Coronary artery (tissue), 2 donors: ENCODE data around the gene DOK3.
"Not testable (repeated sequence)": the region's sequence is repeated elsewhere in the genome, so short reads cannot be mapped to it uniquely, and the experiment has no call there.

Experiments
- DNase-seq: peaks from one replicate; pipeline ENCODE4 v3.0.0-alpha.2; 2017; ENCODE audit warnings: low spot score
- H3K27ac ChIP-seq, 2 donors: fragments of 200-600 bp; sonication (generic); one replicate each; pipeline ENCODE4 v1.5.1; 2016 to 2019
- H3K4me3 ChIP-seq: fragments of 200-600 bp; sonication (generic); 2 replicates; pipeline ENCODE4 v1.5.1; 2016; ENCODE audit warnings: mild to moderate bottlenecking, moderate library complexity
- TF ChIP-seq, protein P1 (sequence below): fragments of 200-600 bp; sonication (generic); IDR thresholded peaks from one replicate; pipeline ENCODE4 v1.5.1; 2019; ENCODE audit warnings: antibody characterized with exemption

The DOK3 gene

DNA sequence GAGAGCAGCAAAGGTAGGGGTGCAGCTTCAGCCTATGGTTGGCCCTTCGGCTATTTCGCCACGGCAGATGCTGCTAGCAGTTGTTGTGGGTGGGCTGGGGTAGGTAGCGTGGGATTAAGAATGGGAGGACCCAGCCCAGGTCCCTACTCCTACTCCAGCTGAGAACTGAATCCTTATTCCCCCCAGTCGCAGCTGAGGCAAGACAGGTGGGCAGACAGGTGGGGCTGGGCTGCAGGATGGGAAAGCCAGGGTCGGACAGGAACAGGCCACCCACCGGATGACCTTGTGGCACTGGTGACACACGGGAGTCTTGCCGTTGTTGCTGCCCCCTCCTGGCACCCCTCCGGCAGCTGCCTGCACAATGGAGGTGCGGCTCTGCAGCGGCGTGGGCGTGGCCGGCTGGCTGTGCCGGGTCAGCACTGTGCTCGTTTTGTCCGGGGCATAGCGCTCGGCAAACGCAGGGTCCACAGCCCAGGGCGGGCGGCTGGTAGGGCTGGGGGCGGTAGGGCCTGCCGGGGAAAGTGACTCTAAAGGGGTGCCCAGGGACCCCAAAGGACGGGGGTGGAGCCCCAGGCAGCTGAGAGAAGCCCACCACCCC lies 20.4 kb downstream of the DOK3 start:
- Histone ChIP-seq H3K4me3 (peak overlapping the region; percentile 20), H3K27ac (peak overlapping the region; percentile 5 to 100)
- DNase-seq = no peak
- TF ChIP-seq, protein P1, sequence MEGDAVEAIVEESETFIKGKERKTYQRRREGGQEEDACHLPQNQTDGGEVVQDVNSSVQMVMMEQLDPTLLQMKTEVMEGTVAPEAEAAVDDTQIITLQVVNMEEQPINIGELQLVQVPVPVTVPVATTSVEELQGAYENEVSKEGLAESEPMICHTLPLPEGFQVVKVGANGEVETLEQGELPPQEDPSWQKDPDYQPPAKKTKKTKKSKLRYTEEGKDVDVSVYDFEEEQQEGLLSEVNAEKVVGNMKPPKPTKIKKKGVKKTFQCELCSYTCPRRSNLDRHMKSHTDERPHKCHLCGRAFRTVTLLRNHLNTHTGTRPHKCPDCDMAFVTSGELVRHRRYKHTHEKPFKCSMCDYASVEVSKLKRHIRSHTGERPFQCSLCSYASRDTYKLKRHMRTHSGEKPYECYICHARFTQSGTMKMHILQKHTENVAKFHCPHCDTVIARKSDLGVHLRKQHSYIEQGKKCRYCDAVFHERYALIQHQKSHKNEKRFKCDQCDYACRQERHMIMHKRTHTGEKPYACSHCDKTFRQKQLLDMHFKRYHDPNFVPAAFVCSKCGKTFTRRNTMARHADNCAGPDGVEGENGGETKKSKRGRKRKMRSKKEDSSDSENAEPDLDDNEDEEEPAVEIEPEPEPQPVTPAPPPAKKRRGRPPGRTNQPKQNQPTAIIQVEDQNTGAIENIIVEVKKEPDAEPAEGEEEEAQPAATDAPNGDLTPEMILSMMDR = no peak

DNA sequence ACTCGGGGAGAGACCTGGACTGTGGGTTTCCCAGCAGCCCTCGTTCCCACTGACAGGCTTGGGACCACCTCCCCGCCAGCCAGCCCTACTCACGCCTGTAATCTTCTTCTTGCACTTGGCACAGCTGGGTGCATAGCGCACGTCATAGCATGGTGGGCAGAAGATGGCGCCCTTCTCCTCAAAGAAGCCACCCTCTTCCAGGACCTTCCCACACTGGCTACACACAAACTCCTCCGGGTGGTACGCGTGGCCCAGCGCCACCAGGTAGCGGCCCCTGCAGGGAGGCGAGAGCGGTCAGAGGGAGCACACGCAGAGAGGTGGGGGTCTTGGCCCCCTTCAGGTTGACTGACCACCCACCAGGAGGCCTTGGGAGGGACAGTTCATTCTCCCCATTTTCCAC lies 21.7 kb downstream of the DOK3 start:
- no peak for DNase-seq
- Histone ChIP-seq H3K27ac (peak overlapping the region in 1 of 2 donors; percentile 30), H3K4me3 (no peak overlapping the region)
- TF ChIP-seq, protein P1 = no peak

DNA sequence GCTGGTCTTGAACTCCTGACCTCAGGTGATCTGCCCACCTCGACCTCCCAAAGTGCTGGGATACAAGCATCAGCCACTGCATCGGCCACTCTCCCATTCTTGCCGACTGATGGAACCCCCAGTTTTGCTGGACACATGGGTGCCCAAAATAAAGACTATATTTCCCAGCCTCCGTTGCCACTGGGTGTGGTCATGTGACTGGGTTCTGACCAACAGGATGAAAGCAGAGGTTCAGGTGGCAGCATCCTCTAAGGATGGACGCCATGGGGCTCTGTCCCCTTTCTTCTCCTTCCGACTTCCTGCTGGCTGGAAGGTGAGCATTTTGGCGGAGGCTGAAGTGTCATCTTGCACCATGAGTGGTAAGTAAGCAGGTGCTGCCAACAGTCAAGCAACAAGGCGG lies 22.5 kb downstream of the DOK3 start:
- H3K27ac ChIP-seq = peak overlapping the region in 1 of 2 donors; percentile 30
- TF ChIP-seq, protein P1 = no peak
- no peak for DNase-seq

DNA sequence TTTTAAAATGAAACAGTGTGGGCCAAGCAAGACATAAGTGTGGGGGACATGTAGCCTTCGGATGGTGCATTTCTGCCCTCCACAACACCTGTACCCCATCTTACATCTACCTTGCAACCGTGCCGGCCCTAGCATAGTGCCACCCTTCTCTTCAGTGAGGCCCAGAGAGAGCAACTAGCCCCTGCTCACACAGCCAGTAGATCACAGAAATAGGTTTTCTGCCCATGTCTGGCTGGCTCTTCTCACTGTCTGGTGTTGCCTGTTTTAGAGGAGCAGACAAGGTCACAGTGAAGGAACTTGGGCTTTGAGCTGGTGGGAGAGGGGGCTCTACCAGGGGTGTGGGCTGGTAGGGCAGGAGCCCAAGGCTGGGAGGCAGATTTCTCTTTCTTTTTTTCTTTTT lies 23.4 kb downstream of the DOK3 start:
- no peak overlapping the region for H3K27ac ChIP-seq
- DNase-seq = no peak
- TF ChIP-seq, protein P1 = no peak
- H3K4me3 ChIP-seq = no peak overlapping the region

More for the DNA sequence above, 22.5 kb downstream of the DOK3 start:
- H3K4me3 ChIP-seq = no peak overlapping the region

DNA sequence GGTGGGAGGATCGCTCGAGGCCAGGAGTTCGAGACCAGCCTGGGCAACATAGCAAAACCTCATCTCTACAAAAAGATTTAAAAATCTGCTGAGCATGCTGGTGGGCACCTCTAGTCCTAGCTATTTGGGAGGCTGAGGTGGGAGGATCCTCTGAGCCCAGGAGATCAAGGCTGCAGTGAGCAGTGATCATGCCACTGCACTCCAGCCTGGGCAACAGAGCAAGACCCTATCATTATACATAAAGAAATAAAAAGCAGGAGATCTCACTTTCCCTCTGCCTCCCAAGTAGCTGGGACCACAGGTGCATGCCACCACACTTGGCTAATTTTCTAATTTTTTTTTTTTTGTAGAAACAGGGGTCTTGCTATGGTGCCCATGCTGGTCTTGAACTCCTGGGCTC lies 23.9 kb downstream of the DOK3 start:
- not testable (repeated sequence) for DNase-seq, H3K4me3 ChIP-seq
- peak overlapping the region in 1 of 2 donors; percentile 74 for H3K27ac ChIP-seq

DNA sequence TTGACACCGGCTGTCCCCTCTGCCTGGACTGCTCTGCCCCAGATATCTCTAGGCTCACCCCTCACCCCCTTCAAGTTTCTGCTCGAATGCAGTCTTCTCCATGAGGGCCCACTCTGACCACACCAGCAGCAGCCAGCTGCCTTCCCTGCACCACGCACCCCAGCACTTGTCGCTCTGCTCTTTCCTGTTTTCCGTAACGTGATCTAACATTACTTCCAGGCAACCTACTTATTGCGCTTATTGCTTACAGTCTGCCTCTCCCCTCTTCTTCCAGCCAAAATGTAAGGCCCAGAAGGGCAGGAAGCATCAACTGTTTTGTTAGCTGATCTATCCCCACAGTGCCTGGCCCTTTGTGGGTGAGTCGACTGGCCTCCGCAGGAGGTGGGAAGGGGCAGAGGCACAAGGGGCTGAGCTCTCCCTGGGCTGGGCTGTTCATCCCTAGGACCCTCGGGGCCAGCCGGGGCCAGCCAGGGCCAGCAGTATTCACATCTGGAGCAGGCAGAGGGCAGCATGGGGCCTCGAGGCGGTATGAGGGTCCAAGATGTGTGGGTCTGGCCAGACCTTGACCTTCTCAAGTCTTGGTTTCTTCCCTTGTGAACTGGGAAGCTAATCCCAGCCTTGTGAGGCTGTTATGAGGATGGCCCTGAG lies 24.6 kb downstream of the DOK3 start:
- Histone ChIP-seq H3K27ac (peak overlapping the region; percentile 17 to 74), H3K4me3 (no peak overlapping the region)
- TF ChIP-seq, protein P1 = no peak
- DNase-seq = no peak

DNA sequence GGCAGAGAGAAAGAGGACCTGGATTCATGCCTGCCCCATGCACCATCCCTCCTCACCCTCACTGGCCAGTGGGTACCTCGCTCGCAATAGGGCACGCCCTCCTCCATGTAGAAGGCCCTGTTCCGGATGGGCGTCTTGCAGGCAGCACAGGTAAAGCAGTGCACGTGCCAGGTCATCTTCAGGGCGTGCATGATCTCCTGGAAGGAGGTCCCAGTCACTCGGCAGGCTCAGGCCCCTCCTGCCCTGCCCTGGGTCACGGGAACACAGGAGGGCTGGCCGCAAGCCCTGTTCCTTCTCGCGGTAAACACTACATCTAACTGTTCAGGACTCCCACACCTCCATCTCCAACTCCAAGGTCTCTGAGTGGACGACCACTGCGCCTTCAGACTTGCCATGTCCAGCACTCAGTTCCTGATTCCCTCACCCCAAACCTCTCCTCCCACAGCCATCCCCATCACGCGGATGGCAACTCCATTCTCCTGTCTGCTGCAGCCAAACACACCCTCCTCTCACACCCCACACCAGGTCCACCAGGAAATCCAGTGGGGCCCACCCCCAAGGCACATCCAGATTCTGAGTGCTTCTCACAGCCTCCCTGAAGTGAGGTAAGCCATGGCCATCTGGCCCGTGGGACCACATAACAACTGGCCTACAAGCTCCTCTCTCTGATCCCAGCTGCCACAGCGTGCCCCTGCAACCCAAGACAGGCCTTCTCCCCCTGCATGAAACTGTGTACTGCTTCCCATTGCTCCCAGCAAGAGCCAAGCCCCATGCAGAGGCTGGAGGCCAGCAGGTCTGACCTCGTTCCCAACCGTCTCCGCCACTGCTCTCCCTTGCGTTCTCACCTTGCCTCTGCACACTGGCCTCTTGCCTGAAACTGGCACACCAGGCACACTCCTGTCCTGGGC lies 25.4 kb downstream of the DOK3 start:
- DNase-seq = no peak
- Histone ChIP-seq H3K27ac (peak overlapping the region; percentile 20 to 74), H3K4me3 (no peak overlapping the region)
- TF ChIP-seq, protein P1 = no peak
